GM18870 (cell line): ENCODE measurements around the gene ESPL1.

ENCODE experiments used
- ATAC-seq: cut with Tn5 transposase; IDR thresholded peaks from one replicate; pipeline ENCODE4 v1.9.1; 2021; ENCODE audit warnings: moderate library complexity; ENCODE audit not compliant: unreplicated experiment

Gene ESPL1

GRCh38 chr12:53230108-53230845 is 37.8 kb upstream of the ESPL1 start:
- no peak for ATAC-seq

- ATAC-seq, result no peak
Measured at GRCh38 chr12:53231671-53231920, 36.5 kb upstream of the ESPL1 start.

GRCh38 chr12:53231921-53232645 is 36.0 kb upstream of the ESPL1 start, which contains the start of gene RARG:
RARG (minus strand) TSS chr12:53232209; CDS start chr12:53227545, 4,664 bp downstream.
- ATAC-seq, result no peak

GRCh38 chr12:53232646-53233461 is 35.2 kb upstream of the ESPL1 start:
- no peak for ATAC-seq

GRCh38 chr12:53233671-53234121 is 34.4 kb upstream of the ESPL1 start:
- ATAC-seq, result no peak

GRCh38 chr12:53234271-53234914 is 33.7 kb upstream of the ESPL1 start:
- no peak for ATAC-seq

- ATAC-seq, result no peak
Measured at GRCh38 chr12:53235164-53235563, 32.9 kb upstream of the ESPL1 start.

- ATAC-seq, result no peak
Measured at GRCh38 chr12:53235742-53236442, 32.2 kb upstream of the ESPL1 start.

GRCh38 chr12:53236443-53237111 is 31.5 kb upstream of the ESPL1 start:
- ATAC-seq, result no peak

GRCh38 chr12:53239643-53240258 is 28.3 kb upstream of the ESPL1 start:
- no peak for ATAC-seq

- ATAC-seq, result no peak
Measured at GRCh38 chr12:53241623-53242412, 26.3 kb upstream of the ESPL1 start.

GRCh38 chr12:53244337-53244736 is 23.8 kb upstream of the ESPL1 start:
- ATAC-seq, result no peak

- ATAC-seq, result no peak
Measured at GRCh38 chr12:53245286-53245685, 22.8 kb upstream of the ESPL1 start.

- ATAC-seq, result no peak
Measured at GRCh38 chr12:53251477-53252348, 16.4 kb upstream of the ESPL1 start.

- no peak for ATAC-seq
Measured at GRCh38 chr12:53252349-53252916, 15.7 kb upstream of the ESPL1 start.

- ATAC-seq, result no peak
Measured at GRCh38 chr12:53253298-53253697, 14.8 kb upstream of the ESPL1 start.

- no peak for ATAC-seq
Measured at GRCh38 chr12:53254816-53255545, 13.1 kb upstream of the ESPL1 start.
